Lower leg skin (tissue), 4 donors: ENCODE results near the gene AGPAT2. TPM values are rescaled to one million over a fixed set of nuclear protein-coding genes. Genes with fewer than 3 reads are reported as not detected.

Experiments
- DNase-seq, 2 donors: peaks; one replicate each; pipeline ENCODE4 v3.0.0-alpha.2; 2019; ENCODE audit warnings: low spot score in 2 of 2
- H3K4me3 ChIP-seq: fragments of 200-600 bp; sonication (generic); 2 replicates; pipeline ENCODE4 v1.5.1; 2017; ENCODE audit warnings: mild to moderate bottlenecking, low read depth; ENCODE audit not compliant: poor library complexity, severe bottlenecking
- CTCF ChIP-seq, 3 donors: fragments of 450-650 bp; IDR thresholded peaks; one replicate each; pipeline ENCODE4 v1.5.1; 2016; ENCODE audit warnings: antibody characterized with exemption in 3 of 3, mild to moderate bottlenecking in 3 of 3, moderate library complexity in 2 of 3
- POLR2A ChIP-seq, 2 donors: fragments of 450-650 bp; IDR thresholded peaks; one replicate each; pipeline ENCODE4 v1.6.1; 2016 to 2017; ENCODE audit warnings: antibody characterized with exemption in 2 of 2, mild to moderate bottlenecking in 1 of 2, moderate library complexity in 1 of 2
- whole genome bisulfite sequencing, 2 donors: methylation state at CpG; one replicate each; pipeline ENCODE4 v1.1.5; 2018; 5-methylcytosine and 5-hydroxymethylcytosine counted together
- intact Hi-C: fragments of 100-400 bp; cut with DNase I; formaldehyde crosslinking; loops from one replicate; pipeline ENCODE4 v1.15.0; 2023; ENCODE audit warnings: low total_unique reads
- total RNA-seq, 4 donors: library from RNA; depleted of rRNA; stranded (reverse); fragments of >200 nt; gene quantifications; one replicate each; pipeline ENCODE4 v1.1.0, GENCODE V29; 2016

The AGPAT2 gene
- total RNA-seq, 4 donors from 2014 or later, result 52.4 to 77.7 (median 63.5) TPM

GRCh38 chr9:136696502-136696901 is 9.2 kb upstream of the AGPAT2 start:
- no peak for DNase-seq
- intact Hi-C loops, result no loop called here
- TF ChIP-seq POLR2A (IDR thresholded peaks at IDR 0.05) (no peak), CTCF (IDR thresholded peaks at IDR 0.05) (no peak)
- no peak overlapping the region for H3K4me3 ChIP-seq
- 73 to 74% methylated on average over 9 of the region's 9 CpGs for WGBS, 2 donors

GRCh38 chr9:136695955-136696354 is 8.7 kb upstream of the AGPAT2 start:
- H3K4me3 ChIP-seq, result no peak overlapping the region
- no peak for DNase-seq
- intact Hi-C loops, result no loop called here
- TF ChIP-seq CTCF (IDR thresholded peaks at IDR 0.05), result no peak
- TF ChIP-seq POLR2A (IDR thresholded peaks at IDR 0.05), result no peak
- 77 to 84% methylated on average over 15 to 18 of the region's 23 CpGs for WGBS, 2 donors

GRCh38 chr9:136695435-136695895 is 8.2 kb upstream of the AGPAT2 start:
- intact Hi-C loops, result no loop called here
- TF ChIP-seq CTCF (IDR thresholded peaks at IDR 0.05), result no peak
- no peak for TF ChIP-seq POLR2A (IDR thresholded peaks at IDR 0.05)
- no peak for DNase-seq
- no peak overlapping the region for H3K4me3 ChIP-seq
- WGBS, 2 donors, result 65 to 75% methylated on average over 8 to 10 of the region's 10 CpGs

- no peak overlapping the region for H3K4me3 ChIP-seq
- intact Hi-C loops, result no loop called here
- TF ChIP-seq POLR2A (IDR thresholded peaks at IDR 0.05) (no peak), CTCF (IDR thresholded peaks at IDR 0.05) (no peak)
- DNase-seq, result no peak
- 76 to 77% methylated on average over 11 of the region's 11 CpGs for WGBS, 2 donors
Observed at GRCh38 chr9:136694872-136695247, 7.6 kb upstream of the AGPAT2 start.

GRCh38 chr9:136694163-136694871 is 7.1 kb upstream of the AGPAT2 start:
- no peak for TF ChIP-seq CTCF (IDR thresholded peaks at IDR 0.05)
- no peak for TF ChIP-seq POLR2A (IDR thresholded peaks at IDR 0.05)
- intact Hi-C loops, result no loop called here
- H3K4me3 ChIP-seq, result no peak overlapping the region
- no peak for DNase-seq
- WGBS, 2 donors, result 19 to 24% methylated on average over 28 to 31 of the region's 32 CpGs
